HG02943 (cell line): ENCODE results near the gene SLC6A6.
"Not testable (repeated sequence)": the region's sequence is repeated elsewhere in the genome, so short reads cannot be mapped to it uniquely, and the experiment has no call there.

Experiments
- ATAC-seq: cut with Tn5 transposase; IDR thresholded peaks from one replicate; pipeline ENCODE4 v1.9.1; 2021; ENCODE audit warnings: mild to moderate bottlenecking, low read depth, moderate library complexity; ENCODE audit not compliant: unreplicated experiment

Gene SLC6A6

DNA sequence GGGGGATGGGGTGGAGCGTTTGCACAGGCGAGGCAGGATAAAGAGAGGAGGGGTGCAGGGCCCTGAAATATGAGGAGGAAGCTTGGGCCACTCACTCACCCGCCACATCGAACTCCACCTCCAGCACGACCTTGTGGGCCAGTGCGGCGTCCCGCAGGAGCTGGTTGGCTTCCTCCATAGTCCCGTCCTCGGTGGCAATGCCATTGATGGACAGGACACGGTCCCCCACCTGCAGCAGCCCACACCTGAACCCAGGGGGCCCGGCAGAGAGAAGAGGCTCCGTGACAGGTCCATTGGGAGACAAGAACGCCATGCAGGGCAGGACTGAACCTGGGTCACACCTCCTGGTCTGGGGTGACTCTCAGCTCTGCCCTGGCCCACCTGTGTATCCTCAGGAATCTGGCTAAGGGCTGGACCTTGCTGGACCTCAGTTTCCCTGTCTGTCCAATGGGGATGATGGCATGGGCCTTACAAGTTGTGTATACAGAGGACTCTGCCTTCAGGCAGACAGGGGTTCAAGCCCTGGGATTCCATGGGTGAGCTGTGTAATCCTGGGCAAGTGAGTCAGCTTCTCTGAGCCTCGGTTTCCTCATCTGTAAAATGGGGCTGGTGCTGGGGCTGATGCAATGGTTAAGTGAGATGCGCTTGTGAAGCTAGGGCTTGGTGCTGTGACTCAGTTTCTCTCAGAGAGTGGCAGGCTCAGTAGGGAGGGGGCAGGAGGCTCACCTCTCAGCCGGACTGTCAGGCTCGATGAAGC lies 111.3 kb downstream of the SLC6A6 start:
- ATAC-seq = no peak

DNA sequence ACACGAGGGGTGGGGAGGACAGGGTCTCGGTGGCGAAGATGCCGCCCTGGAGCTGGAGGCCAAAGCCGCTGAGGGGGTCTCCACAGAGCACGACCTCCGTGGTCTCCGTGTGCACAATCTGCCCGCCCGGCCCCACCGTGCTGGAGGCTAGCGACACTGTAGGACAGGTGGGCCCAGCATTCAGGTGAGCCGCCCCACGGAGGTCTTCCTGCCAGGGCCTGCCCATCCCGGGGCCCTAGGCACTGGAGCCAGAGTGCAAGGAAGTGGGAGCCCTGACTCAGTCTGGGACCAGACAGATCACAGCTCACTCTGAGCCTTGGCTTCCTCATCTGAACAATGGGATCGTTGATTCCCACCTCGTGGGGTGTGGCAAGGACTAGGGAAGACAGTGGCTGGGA lies 111.9 kb downstream of the SLC6A6 start:
- ATAC-seq = no peak

DNA sequence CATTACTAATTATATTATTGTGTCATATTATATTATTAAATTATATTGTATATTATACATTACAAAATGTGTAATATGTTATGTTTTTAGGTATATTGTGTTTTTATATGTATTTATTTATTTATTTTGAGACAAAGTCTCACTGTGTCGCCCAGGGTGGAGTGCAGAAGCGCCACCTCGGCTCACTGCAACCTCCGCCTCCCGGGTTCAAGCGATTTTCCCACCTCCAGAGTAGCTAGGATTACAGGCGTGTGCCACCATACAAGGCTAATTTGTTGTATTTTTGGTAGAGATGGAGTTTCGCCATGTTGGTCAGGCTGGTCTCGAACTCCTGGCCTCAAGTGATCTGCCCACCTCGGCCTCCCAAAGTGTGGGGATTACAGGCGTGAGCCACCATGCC lies 113.1 kb downstream of the SLC6A6 start:
- ATAC-seq = not testable (repeated sequence)

DNA sequence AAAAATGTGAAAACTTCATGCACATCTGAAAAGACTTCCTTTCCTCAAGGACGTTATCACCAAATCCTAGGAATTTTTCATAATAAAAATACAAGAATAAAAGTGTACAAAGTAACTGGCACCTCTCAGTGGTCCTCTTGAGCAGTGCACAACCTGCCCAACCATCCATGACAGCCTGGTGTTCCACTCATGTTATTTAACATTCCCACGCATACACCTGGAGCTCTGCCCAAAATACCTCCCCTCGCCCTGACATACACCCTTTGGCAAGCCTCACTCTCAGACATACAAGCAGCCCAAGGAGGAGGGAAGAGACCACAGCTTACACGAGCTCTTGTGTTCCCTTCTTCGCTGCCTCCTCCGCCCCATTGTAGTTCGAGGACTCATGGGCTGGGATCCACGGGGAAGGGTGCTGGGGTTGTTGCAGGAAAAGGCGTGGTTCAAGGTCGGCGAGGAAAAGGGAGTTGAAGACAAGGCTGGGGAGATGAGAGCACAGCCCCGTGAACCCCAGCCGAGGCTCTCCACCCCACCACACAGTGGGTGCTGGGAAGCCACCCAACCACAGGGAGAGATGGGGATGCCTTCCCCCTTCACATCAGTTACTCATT lies 114.4 kb downstream of the SLC6A6 start:
- ATAC-seq = no peak

DNA sequence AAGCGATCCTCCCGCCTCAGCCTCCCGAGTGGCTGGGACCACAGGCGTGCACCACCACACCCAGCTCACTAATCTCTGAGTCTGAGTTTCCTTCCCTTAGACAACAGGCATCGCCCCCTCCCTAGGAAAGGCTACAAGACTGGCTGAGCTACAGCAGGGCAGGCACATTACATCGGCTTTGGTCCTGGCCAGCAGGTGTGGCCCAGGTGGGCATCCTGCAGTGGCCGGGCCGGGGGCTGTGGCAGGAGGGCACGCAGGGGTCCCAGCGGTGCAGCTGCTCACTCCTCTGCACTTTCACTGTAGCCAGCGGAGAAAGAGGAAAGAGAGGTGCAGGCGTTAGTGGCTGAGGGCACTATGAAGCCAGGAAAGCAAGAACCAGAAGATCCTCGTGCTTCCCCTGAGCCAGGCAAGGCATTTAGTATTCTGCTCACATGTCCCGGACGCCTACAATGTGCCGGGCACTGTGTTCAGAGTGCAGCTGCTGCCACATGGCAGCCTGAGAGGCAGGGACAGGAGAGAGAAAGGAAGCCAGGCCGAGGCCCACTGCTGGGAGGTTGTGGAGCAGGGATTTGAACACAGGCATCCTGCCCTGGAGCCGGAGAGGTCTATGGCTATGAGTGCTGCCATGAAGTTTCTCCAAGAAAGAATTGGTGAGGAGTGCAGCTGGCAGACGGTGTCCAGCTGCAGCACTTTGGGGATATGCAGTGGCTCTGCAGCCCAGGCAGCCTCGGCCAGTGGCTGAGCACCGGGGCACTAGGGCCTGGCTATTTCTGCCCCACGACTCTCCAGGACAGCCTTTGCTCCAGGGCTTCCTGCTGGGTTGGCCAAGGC lies 115.4 kb downstream of the SLC6A6 start:
- ATAC-seq = no peak

DNA sequence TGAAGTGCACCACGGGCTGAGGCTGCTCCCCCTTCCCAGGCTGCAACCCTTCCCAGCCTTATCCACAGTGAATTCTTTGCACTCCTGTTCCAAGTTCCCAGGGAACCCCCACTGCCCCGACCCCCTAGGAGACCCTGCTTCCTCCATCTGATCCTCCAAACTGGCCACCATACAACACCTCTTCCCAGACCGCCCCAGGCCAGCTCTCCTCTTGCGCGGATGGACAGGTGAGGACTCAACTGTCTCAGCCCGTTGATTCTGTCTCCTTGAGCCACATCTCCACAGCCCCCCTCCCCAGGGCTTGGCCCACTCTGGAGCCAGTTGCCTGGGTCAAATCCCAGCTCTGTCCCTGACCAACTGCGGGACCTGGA lies 116.0 kb downstream of the SLC6A6 start:
- ATAC-seq = no peak

DNA sequence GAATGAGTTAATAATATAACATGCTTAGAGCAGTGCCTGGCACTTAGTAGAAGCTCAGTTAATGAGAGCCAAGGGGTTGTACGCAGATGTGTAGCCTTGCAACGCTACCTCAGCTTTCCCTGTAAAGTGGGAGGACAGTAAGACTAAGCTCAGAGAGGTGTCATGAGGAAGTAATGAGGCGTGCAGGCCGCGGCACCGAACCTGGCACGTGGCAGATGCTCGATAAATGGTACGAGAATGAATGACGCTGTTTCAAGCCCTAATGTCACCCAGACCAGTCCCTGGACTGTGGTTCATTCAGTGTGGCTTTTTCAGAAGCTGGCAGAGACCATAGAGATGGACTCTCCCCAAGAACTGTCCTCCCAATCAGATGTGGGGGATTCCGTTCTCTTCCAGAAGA lies 116.5 kb downstream of the SLC6A6 start:
- no peak for ATAC-seq

DNA sequence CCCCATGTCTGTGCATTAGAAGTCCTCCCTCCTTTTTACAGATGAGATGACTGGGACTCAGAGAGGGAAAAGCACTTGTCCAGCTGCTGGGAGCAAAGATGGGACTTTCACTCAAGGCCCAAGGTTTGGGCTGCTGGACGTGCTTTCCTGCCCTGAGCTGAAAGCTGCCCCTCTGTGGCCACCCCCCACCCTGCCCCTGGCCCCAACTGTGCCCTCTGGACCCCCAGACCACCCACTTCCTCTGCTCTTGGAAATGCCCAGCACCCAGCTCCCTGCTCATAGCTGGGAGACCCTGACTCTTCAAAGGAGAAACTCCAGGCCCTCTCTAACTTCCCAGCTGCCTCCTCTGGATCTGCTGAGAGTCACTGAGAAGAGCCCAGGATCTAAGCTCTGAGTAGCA lies 117.0 kb downstream of the SLC6A6 start:
- ATAC-seq = no peak

DNA sequence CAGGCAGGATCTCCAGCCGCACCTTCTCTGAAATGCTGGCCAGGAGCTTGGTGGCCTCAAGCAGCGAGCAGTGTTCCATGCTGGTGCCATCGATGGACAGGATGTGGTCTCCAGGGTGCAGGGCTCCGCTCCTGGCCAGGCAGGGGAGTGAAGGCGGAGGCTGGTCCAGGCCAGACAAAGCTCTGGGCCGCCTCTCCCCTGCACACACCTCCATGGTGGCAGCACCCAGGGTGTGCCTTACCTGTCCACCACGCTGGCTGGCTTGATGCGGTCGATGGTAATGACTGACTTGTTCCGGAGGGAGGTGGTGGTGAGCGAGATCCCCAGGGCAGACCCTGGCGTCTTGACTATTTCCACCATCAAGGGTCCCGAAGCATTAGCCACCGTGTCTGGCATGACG lies 117.7 kb downstream of the SLC6A6 start:
- ATAC-seq = no peak

DNA sequence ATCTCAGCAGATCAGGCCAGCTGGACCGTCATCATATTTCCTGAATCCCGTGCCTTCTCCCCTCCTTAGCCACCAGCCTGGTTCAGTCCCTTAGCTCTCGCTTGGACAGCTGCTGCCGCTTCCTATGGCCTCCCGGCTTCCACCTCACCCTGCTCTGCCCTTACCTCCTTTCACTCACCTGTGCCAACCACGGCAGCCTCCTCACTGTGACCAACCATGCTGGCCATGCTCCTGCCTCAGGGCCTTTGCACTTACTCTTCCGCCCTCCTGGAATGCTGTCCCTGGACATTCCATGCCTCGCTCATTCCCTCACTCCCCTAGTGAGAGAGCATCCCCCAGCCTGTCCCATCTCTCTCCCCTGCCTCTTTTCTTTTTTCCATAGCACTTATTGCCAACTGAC lies 118.6 kb downstream of the SLC6A6 start:
- ATAC-seq = no peak

DNA sequence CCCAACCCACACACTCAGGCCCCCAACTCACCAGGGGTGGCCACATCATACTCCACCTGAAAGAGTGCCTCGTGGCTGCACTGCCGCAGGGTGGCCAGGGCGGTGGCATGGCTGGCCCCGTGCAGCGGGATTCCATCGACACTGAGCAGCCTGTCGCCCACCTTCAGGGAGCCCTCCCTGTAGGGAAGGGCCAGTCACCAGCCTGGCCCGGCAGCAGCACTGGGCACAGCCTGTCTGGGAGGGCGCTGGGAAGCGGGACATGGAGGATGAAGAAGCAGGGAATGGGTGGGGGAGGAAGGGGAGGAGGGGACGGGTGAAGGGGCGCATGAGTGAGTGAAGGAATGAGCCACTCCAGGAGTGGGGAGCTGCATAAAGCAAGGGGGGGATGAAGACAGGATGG lies 119.2 kb downstream of the SLC6A6 start:
- no peak for ATAC-seq

DNA sequence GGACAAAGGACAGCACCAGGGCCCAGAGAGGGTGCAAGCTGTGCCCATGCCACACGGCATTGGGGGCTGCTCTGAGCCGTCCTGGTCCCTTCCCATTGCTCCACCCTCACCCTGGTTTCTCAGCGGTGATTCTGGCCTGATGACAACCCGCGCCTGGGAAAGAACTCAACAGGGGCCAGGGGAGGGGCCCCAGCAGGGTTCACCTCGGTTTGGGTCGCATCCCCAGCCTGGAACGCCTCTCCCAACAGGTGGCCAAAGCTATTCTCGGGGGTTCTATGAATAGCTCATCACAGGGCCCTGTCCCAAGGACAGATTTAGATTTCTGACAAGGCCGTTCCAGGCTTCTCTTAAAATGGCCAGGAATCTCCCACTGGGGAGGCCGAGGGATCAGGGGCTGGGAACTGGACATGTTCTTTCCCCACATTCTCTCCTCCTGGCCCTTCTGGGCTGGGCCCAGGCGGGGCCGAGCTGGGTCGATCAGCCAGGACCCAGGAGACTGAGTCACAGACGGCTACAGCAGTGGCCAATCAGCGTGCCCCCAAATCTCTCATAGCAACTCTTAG lies 119.8 kb downstream of the SLC6A6 start:
- ATAC-seq = no peak

DNA sequence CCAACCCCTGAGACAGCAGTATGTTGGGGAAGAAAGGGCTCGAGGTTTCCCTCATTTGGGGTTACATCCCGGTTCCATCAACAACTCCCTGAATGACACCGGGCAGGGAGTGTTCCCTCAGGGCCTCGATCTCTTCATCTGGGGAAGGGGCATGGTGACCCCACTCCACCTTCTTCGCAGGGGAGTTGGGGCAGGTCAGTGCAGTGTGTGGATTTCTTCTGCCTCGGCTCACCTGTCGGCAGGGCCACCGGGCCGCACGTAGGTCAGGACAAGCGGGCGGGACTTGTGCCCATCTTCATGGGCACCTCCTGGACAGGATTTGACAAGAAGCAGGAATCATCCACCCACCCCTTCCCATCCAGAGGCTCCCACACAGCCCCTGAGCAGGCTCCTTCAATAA lies 120.4 kb downstream of the SLC6A6 start:
- ATAC-seq = no peak

DNA sequence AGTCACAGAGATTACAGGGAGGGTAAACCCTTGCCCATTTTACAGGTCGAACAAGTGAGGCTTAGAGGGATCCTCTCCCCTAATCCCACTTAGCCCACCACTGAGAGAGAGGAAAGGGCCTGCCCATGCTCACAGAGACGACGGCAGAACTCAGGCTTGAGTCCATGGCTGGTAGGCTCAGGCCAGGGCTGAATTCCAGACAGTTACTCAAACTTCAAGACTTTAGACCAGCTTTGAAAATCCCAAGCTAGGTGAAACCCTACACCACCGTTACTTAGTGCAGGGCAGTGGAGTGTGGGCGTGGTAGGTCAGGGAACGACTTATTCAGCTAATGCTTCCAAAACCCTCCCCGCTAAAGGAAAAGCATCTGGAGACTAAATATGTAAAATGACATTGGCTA lies 121.4 kb downstream of the SLC6A6 start:
- ATAC-seq = no peak

DNA sequence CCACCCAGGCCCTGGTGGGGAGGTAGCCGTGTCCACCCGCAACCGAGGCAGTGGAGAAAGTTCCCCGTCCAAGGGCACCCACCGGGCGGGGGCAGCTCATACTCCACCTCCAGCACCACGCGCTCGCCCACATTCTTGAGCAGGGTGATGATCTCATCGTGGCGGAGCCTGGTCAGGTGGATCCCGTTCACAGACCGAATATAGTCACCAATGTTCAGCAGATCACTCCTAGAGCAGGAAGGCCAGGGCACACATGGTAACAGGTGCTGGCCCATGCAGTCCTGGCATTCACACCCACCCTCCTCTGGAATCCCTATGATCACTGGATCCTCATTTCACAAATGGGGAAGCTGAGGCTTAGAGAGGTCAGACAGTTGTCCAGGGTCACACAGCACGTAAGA lies 121.9 kb downstream of the SLC6A6 start:
- no peak for ATAC-seq

DNA sequence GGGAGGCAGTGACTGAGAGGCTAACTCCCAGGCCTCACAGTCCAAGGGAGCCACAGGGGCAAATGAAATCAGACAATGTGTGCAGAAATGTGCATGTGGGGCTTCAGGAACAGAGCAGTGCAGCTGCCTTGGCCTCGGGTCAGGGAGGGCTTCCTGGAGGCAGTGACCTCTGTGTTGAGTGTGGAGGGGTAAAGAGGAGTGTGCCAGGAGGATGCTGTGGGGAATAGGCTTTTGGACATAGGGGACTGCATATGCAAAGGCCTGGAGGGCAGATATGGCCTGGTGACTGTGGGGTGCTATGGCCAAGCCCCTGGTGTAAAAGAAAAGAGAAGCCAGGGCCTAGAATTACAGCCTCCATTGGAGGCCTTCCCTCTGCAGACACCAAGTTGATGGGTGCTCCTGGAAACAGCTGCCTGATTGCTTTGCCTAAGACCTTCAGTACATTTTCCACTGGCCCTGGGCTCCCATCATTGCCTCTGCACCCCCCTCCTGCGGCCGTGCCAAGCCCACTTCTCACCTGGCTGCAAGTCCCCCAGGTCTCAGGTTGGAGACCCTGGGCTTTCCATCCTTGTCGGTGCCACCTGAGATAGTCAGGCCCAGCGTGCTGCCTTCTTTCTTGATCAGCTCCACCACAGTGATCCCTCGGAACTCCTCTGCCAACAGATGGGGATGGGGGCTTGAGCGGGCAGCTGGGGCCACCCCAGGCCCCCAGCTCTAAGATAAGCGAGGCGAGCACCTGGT lies 122.7 kb downstream of the SLC6A6 start:
- no peak for ATAC-seq

DNA sequence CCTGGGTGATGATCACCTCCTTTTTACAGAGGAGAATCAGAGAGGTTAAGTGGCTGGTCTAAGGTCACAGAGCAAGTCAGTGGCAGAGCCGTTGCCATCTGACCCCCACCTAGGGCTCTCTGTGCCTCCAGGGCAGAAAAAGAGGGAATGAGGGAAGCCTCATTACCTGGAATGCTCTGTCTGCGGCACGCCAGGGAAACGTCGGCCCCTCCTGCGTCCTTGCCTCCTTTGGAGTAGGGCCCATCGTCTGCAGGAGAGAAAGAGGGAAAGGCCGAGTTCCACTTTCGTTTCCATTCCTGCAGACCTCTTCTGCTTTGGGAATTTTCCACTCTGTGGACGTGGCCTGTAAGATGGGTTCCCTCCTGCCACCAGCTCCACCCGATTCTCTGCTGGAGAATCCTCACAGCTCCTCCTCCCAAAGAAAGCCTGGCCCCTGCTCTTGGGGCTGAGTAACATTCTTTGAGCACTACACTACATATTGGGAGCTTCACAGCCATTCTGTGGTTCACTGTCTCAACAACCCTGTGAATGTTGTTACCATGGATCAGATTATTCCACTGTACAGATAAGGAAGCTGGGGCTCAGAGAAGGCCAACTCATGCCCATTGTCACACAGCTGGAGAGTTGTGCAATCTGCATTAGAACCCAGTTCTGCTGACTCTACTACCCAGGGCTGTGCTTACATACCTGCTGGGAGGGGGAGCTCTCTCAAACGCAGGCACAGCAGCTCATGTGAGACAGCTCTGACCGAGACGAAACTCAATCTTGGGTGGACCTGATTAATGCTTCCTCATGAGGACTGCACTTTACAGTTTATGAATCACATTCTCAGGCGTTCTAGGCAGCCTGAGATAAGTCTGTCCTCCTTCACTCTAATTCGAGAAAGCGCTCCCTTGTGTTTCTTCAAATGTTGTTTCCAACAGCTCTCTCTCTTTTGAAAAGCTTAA lies 123.6 kb downstream of the SLC6A6 start:
- no peak for ATAC-seq

DNA sequence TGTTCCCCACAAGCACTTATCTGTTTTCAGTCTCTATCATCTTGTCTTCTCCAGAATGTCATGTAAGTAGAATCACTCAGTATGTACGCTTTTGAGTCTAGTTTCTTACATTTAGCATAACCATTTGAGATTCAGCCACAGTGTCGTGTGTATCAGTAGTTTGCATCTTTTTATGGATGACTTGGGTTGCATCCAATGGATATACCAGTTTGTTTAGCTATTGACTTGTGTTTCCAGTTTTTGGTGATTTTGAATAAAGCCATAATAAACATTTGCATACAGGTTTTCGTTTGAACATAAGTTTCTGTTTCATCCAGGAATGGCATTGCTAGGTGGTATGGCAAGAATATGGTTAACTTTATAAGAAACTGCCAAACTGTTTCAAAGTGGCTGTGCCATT lies 125.7 kb downstream of the SLC6A6 start:
- no peak for ATAC-seq

DNA sequence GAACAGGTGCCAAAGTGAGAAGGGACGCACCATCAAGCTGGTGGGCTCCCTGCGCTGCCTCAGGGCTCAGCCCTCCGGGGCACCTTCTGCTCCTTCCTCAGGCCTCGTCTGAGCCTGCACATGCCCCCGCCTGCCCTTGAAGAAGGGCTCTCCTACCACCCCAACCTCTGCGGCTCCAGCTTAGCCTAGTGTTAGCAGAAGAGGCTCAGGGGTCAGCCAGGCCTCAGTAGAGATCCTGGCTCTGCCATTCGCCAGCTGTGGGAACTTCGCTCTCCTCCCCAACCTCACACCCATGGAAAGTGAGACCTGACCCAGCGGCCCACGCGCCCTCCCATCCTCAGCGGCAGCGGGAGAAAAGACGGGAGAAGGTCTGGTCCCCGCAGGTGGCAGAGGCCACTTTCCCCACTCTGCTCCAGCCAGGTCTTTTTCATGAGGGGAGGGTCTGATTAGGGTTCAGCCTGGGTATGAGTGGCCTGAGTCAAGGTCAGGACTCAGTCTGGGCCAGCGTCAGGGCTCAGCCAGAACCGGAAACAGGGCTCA lies 129.5 kb downstream of the SLC6A6 start:
- no peak for ATAC-seq
